DND-41 (cell line): ENCODE data around the gene FBXO3.

ENCODE experiments used
- ATAC-seq: fragments of 200-7000 bp; cut with Tn5 transposase; 3 replicates; pipeline ENCODE4 v1.9.1; 2021; ENCODE audit warnings: low read depth; ENCODE audit not compliant: insufficient read depth
- DNase-seq: peaks from one replicate; pipeline ENCODE4 v3.0.0-alpha.2; 2020
- H2AFZ ChIP-seq: 2 replicates; pipeline ENCODE4 v1.6.0; 2012; ENCODE audit warnings: low read depth, low read length
- H3K27ac ChIP-seq: 2 replicates; pipeline ENCODE4 v1.5.1; 2012; ENCODE audit warnings: low read length, inconsistent platforms
- H3K27me3 ChIP-seq: fragments of 200-600 bp; sonication (generic); 2 replicates; pipeline ENCODE4 v1.6.0; 2012; ENCODE audit warnings: low read length, mild to moderate bottlenecking, inconsistent platforms; ENCODE audit not compliant: insufficient read depth, poor library complexity
- H3K36me3 ChIP-seq: 2 replicates; pipeline ENCODE4 v1.5.1; 2012; ENCODE audit warnings: low read length, inconsistent platforms; ENCODE audit not compliant: insufficient read depth
- H3K4me1 ChIP-seq: 2 replicates; pipeline ENCODE4 v1.5.1; 2012; ENCODE audit warnings: mild to moderate bottlenecking, low read length; ENCODE audit not compliant: insufficient read depth
- H3K4me2 ChIP-seq: 2 replicates; pipeline ENCODE4 v1.6.0; 2012; ENCODE audit warnings: mild to moderate bottlenecking, moderate library complexity, low read length, inconsistent platforms; ENCODE audit not compliant: insufficient read depth
- H3K4me3 ChIP-seq, 2 experiments: fragments of 200-600 bp in 1 of 2; shearing (Covaris generic) in 1 of 2; 2 replicates each; pipeline ENCODE4 v1.5.1; 2012 to 2016; ENCODE audit warnings: inconsistent platforms in 2 of 2, low read length in 2 of 2, mild to moderate bottlenecking in 2 of 2, low read depth in 1 of 2, moderate library complexity in 1 of 2
- H3K79me2 ChIP-seq: 2 replicates; pipeline ENCODE4 v1.6.0; 2012; ENCODE audit warnings: low read length, inconsistent platforms; ENCODE audit not compliant: insufficient read depth
- H3K9ac ChIP-seq: 2 replicates; pipeline ENCODE4 v1.6.0; 2012; ENCODE audit warnings: low read depth, mild to moderate bottlenecking, inconsistent platforms, low read length, moderate library complexity
- H3K9me3 ChIP-seq: 2 replicates; pipeline ENCODE4 v1.5.1; 2012; ENCODE audit warnings: low read length, moderate library complexity, mild to moderate bottlenecking, inconsistent platforms; ENCODE audit not compliant: insufficient read depth, severe bottlenecking
- H4K20me1 ChIP-seq: 2 replicates; pipeline ENCODE4 v1.6.0; 2012; ENCODE audit warnings: low read length; ENCODE audit not compliant: insufficient read depth
- CTCF ChIP-seq: IDR thresholded peaks from 2 replicates; pipeline ENCODE4 v1.5.1; 2012; ENCODE audit warnings: borderline replicate concordance, low read length, moderate library complexity, mild to moderate bottlenecking; ENCODE audit not compliant: poor library complexity, severe bottlenecking; ENCODE audit errors: extremely low read depth
- EZH2 ChIP-seq: IDR thresholded peaks from 3 replicates; pipeline ENCODE4 v1.6.1; 2012; ENCODE audit warnings: borderline replicate concordance, low read depth, mild to moderate bottlenecking, moderate library complexity, low read length, inconsistent platforms; ENCODE audit not compliant: severe bottlenecking

Gene FBXO3

GRCh38 chr11:33694346-33695050 lies 79.8 kb downstream of the FBXO3 start:
- Histone ChIP-seq H4K20me1 (no peaks in the 10 kb centered on the region), H3K9me3 (no peaks in the 10 kb centered on the region), H3K4me2 (no peak overlapping the region), H3K4me1 (no peaks in the 10 kb centered on the region), H3K27me3 (peaks cover 47% of the 10 kb centered on the region), H3K79me2 (no peaks in the 10 kb centered on the region), H3K27ac (no peak overlapping the region), H3K4me3 (no peak overlapping the region), H3K9ac (no peak overlapping the region), H2AFZ (no peak overlapping the region), H3K36me3 (no peaks in the 10 kb centered on the region)
- DNase-seq = no peak
- no peak for ATAC-seq
- no peak for TF ChIP-seq CTCF

GRCh38 chr11:33692541-33692940 lies 81.8 kb downstream of the FBXO3 start:
- H4K20me1 ChIP-seq = no peaks in the 10 kb centered on the region
- no peak overlapping the region for H3K4me2 ChIP-seq
- H3K4me1 ChIP-seq = no peaks in the 10 kb centered on the region
- H3K36me3 ChIP-seq = no peaks in the 10 kb centered on the region
- H3K9me3 ChIP-seq = no peaks in the 10 kb centered on the region
- H3K4me3 ChIP-seq = no peak overlapping the region
- H3K79me2 ChIP-seq = no peaks in the 10 kb centered on the region
- ATAC-seq = no peak
- H3K9ac ChIP-seq = no peak overlapping the region
- no peak for TF ChIP-seq EZH2
- no peak for TF ChIP-seq CTCF
- peaks cover 42% of the 10 kb centered on the region for H3K27me3 ChIP-seq
- H3K27ac ChIP-seq = no peak overlapping the region
- DNase-seq = no peak
- H2AFZ ChIP-seq = no peak overlapping the region

- no peaks in the 10 kb centered on the region for H3K9me3 ChIP-seq
- no peak overlapping the region for H2AFZ ChIP-seq
- H3K9ac ChIP-seq = no peak overlapping the region
- no peaks in the 10 kb centered on the region for H3K36me3 ChIP-seq
- H3K4me3 ChIP-seq = no peak overlapping the region
- ATAC-seq = no peak
- peaks cover 37% of the 10 kb centered on the region for H3K27me3 ChIP-seq
- H3K27ac ChIP-seq = no peak overlapping the region
- no peaks in the 10 kb centered on the region for H3K4me1 ChIP-seq
- no peak overlapping the region for H3K4me2 ChIP-seq
- no peaks in the 10 kb centered on the region for H3K79me2 ChIP-seq
- H4K20me1 ChIP-seq = no peaks in the 10 kb centered on the region
- no peak for DNase-seq
- no peak for TF ChIP-seq CTCF
- no peak for TF ChIP-seq EZH2
These were observed 82.3 kb downstream of the FBXO3 start for GRCh38 chr11:33692013-33692504.
